G401.6 (cell line): ENCODE data around the gene SYNE1.
"Not testable (repeated sequence)": the region's sequence is repeated elsewhere in the genome, so short reads cannot be mapped to it uniquely, and the experiment has no call there.

ENCODE experiments used
- FAIRE-seq: peaks from 2 replicates; lab custom pipeline; 2012; peaks lifted over from hg19 to GRCh38; lab: Jason Lieb, UNC

SYNE1 gene

DNA sequence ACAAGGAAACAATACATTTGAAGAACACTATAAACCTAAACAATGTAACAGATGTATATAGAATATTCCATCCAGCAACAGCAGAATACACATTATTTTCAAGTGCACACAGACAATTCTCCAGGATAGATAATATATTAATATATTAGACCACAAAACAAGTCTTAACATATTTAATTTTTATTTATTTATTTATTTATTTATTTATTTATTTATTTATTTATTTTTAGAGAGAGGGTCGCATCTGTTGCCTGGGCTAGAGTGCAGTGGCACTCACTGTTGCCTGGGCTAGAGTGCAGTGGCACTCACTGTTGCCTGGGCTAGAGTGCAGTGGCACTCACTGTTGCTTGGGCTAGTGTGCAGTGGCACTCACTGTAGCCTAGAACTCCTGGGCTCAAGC lies 78.4 kb downstream of the SYNE1 start:
- FAIRE-seq: not testable (repeated sequence)

DNA sequence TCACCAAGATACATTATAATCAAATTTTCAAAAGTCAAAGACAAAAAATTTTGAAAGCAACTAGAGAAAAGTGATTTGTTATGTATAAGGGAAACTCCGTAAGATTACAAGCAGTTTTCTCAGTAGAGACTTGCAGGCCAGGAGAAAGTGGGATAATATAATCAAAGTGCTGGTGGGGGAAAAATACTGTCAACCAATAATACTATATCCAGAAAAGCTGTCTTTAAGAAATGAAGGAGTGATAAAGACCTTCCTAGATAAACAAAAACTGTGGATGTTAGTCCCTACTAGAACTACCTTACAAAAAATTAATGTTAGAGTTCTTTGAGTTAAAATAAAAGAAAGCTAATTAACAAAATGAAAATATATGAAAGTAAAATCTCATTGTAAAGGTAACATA lies 79.7 kb downstream of the SYNE1 start:
- FAIRE-seq: no peak

DNA sequence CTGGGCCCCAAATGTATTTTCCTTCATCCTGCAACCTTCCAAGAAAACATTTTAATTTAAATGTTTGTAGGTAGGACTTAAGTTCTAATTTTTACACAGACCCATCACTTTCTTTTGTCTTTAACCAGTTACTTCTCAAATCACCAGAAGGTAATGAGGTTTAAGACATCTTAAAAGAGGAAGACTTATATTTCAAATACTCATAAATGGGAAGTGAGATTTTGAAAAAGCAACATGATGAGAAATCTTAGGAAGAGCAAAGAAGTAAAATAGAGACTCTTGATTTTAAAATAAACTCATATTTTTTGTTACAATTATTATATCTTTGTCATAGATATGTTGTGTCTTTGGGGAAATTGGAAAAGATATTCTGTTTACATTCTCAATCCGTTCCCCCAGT lies 82.3 kb downstream of the SYNE1 start:
- FAIRE-seq: no peak

DNA sequence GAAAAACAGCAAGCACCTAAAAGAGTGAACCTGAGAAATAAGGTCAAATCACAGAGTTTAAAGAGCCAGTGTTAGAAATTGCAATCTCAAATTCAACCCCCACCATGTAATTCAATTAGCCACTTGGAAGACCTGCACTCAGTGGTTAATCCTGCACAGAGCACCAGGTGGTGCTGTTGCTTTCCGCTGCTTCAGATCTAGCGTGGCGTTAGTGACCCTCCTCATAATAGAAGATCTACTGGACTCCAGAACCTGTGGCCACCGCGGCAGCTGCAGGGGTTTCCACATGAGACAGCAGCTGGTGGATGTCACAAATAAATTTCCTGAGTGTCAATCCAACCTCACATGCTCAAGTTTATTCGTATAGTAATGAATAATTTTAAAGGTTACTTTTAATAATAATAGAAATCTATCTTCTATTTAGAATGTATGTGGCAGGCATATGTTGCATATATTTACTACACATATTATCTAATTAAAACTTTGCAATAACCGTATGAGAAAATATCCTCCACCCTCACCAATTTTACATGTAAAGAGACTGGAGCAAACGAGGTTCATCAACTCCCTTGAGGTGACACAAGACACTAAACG lies 84.4 kb downstream of the SYNE1 start:
- FAIRE-seq: no peak

DNA sequence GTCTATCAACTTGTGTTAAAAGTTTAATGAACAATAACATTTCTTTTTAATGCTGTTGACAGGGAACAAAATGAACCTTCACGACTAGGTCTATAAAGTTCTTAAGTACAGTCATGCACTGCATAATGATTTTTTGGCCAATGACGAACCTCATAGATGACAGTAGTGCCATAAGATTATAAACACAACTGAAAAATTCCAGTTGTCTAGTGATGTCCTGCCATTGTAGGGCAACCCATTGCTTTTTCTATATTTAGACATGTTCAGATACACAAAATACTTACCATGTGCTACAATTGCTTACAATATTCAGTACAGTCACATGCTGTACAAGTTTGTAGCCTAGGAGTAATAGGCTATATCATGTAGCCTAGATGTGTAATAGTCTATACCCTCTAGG lies 93.6 kb downstream of the SYNE1 start:
- no peak for FAIRE-seq

DNA sequence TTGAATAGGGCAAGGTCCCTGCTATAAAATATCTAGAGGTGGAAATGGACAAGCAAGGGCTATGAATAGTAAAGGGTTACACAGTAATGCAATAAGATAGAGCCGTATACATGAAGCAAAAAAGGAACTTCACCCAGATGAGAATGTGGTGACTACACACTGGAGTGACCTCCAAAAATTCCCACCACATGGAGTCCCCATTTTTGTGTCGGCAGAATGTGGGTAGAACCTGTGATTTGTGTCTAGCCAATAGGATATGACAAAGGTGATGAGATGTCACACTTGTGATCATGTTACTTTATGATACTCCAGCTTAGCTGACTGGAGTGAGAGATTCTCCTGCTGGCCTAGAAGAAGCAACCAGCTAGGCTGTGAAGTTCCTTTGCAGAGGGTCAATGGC lies 96.8 kb downstream of the SYNE1 start:
- no peak for FAIRE-seq

DNA sequence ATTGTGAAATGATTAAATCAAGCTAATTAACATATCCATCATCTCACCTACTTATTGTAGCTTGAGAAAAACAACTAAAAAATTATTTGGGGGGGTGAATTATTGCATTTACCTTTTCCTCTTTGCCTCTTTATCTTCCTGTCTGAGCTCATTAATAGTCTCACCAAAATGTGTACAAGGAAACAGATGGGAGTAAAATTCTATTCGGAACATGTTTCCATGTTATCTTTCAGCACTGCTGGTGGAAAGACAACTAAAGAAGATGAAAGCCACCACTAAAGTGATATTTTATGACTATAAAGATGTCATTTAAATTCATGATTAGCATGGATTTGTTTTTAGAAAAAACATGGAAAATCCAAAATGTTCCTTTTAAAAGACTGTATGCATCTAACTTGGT lies 102.6 kb downstream of the SYNE1 start:
- no peak for FAIRE-seq

DNA sequence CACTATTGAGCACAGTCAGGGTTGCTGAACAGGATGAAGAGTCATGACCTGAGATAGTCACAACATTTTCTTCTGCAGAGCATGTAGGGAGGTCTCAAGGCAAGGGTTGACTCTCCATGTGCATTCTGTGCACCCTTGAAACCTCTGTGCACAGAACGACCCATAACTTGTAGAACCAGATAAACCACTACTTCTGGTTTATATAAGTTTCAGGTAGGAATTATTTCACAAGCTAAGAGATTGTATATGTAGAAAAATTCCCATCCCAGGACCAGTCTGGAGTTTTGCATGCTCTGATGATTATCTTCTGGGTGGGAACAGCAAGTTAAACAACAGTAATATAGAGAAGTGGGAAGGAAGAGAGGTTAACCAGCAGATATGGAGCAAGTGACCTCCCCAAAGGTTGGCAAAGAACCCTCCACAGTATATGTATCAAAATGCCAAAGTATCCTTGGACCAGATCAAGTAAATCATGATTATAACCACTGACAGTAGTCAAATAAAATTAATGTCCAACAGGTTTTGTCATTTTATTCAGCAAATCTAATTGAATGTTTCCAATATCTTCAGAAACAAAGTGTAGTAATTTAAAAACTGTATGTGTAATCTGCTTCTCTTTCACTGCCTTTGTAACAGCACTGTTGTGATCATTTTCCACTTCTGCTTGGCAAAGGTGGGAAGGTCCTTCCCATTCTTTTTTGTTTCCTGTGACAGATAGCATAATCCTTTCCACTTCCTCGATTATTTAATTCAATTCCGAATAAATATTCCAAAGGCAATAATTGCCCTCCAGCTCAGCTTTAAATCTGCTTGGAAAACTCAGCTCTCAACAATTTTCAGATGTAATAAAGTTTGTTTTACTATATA lies 104.4 kb downstream of the SYNE1 start:
- no peak for FAIRE-seq

DNA sequence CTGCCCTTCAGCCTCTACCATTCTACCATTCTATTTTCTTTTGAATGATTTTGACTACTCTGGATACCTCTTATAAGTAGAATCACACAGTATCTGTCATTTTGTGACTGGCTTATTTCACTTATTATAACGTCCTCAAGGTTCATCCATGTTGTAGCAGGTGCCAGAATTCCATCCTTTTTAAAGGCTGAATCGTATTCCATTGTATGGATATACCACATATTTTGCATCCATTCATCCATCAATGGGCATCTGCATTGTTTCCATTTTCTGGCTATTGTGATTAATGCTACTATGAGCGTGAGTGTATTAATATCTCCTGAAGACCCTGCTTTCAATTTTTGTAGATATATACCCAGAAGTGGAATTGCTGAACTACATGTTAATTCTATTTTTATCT lies 105.5 kb downstream of the SYNE1 start:
- FAIRE-seq: no peak

DNA sequence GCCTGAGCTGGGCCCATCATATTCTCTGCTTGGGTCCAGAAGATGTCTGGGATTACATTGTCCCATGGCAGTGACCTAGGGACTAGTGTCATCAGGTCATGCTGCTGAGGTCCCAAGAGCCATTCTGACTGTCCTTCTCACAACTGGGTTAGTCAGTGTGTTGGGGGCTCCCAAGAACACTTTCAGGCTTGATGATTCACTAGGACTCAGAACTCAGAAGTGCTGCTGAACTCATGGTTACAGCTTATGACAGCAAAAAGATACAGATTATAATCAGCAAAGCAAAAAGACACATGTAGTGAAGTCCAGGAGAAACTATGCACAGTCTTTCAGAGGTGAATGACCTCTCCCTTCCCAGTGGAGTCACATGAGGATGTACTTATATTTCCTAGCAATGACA lies 107.8 kb downstream of the SYNE1 start:
- no peak for FAIRE-seq

DNA sequence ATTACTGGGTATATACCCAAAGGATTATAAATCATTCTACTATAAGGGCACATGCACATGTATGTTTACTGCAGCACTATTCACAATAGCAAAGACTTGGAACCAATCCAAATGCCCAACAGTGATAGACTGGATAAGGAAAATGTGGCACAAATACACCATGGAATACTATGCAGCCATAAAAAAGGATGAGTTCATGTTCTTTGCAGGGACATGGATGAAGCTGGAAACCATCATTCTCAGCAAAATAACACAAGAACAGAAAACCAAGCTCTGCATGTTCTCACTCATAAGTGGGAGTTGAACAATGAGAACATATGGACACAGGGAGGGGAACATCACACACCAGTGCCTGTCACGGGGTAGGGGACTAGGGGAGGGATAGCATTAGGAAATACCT lies 123.0 kb downstream of the SYNE1 start:
- not testable (repeated sequence) for FAIRE-seq

DNA sequence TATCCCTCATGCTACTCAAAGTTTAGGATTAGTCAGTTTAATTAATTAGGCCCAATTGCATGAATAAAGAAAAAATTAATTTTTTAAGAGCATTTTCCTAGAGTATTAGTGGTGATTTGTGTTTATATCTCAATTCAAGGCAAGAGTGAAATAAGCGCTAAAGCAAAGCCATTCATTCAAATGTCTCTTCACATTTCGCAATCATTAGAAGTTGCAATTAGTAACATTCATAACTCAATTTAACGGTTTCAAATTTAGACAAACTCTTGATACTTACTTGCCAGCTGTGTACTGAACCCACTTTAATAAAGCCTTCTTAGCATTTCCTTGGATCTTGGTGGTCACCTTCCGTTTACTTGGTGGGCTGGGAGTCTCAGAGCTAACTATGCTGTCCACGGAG lies 127.2 kb downstream of the SYNE1 start:
- no peak for FAIRE-seq

DNA sequence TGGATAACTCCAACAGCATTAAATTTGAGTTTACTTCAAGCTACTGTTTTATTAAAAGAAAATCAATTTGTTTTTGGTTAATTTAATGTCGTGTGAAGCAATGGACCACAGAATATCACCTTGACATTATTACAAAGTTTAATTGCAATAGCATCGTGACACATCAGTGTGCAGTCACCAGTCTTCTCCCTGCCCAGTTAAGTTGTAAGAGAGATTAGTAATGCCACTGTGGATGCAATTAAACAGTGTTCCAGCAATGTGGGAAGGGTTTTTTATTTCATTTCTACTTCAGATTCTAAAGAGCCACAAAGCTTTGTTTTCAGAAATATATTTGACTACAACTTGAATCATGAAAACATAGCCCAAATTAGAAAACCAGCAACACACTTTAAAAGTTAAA lies 128.7 kb downstream of the SYNE1 start:
- FAIRE-seq: no peak

DNA sequence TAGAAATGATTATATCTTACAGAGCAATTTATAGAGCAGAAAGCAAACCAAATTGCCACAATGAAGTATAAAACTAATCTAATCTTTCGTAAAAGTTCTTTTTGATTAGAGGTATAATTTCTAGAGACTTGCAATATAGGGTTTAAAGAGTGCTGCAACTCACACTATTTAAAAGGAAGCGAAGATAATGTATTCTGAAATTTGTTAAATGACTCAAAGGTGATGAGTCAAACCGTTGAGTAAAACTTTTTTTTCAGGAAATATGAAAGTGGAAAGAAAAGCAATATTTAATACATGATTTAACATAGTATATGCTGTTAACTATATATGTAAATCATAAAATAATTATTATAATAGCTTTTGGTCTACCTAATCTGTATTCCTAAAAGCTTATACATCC lies 133.6 kb downstream of the SYNE1 start:
- FAIRE-seq: no peak

DNA sequence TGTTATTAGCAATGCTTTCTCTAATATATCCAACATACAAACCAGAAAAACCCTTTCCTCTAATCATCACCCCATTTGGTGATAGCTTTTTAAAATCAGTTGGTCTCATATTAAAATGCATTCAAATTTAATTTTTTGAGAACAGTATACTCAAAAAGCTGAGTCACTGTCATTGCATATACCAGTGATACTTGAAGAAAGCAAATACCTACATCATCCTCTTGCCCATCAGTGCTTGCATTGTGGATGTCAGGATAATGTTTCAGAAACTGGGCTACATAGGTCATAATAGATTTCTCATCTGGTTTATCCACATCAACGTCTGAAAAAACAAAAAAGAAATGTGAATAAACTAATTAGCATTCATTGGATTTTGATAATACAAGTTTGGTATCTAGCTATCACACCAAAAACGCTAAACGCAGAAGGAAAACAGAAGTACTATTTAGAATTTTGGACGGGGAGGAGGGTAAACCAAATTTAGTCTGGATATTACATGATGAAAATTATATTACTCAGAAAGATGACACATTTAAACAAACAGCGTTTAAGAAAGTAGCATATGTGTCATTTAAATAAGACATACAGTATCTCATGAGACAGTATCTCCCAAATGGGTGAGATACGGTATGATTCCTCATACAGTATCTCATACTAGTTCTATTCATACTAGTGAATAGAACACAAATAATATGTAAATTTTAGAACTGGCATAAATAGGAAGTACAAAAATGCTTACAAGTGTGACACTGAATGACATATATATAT lies 134.6 kb downstream of the SYNE1 start:
- FAIRE-seq: no peak

DNA sequence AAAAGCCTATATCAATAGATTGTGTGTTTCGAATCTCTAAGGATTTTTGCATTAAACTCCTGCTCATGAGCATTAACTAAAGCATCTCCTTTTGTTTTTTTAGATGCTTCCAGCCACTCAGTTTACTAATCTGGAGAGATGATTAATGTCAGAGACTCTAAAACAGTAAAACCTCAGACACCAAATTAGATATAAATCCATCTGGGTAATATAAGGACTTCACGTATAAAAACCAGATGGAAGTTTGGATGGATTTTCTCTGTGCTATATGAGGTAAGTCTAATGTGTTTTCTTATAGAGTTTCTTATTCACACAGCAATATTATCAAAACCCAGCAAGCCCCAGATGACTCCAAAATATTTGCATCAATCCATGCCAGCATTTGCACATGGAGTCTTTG lies 137.2 kb downstream of the SYNE1 start:
- no peak for FAIRE-seq

DNA sequence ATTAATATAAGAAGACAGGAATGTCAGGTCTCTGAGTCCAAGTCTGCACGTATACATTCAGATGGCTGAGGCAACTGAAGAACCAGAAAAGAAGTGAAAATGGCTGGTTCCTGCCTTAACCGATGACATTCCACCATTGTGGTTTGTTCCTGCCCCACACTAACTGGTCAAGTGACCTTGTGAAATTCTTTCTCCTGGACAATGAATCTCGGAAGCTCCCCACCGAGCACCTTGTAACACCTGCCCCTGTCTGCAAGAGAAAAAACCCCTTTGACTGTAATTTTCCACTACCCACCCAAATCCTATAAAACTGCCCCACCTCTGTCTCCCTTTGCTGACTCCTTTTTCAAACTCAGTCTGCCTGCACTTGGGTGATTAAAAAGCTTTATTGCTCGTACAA lies 140.4 kb downstream of the SYNE1 start:
- no peak for FAIRE-seq

DNA sequence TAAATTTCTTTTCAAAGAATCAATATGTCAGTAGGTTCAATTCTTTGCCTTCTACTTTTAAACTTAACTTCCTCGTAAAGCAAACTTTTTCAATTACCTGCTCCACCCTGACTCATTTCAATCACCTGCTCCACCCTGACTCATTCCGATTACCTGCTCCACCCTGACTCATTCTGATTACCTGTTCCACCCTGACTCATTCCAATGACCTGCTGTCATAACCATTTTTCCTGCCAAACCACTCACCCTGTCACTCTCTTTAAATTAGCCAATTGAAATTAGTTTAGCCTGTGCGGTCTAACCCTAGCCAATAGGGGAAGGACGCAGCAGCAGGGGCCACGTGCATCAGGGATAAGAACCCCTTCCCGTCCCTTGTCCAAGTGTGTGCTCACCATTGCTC lies 141.7 kb downstream of the SYNE1 start:
- FAIRE-seq: not testable (repeated sequence)

DNA sequence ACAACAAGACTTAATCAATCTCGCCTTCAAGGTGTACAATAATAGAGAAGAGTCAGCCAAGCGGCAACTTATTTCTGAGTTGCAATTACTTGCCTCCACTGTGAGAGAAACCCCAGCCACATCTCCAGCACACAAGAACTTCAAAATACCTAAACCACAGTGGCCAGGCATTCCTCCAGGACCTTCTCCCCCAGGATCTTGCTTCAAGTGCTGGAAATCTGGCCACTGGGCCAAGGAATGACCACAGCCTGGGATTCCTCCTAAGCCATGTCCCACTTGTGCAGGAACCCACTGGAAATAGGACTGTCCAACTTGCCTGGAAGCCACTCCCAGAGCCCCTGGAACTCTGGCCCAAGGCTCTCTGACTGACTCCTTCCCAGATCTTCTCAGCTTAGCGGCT lies 144.9 kb downstream of the SYNE1 start:
- FAIRE-seq: not testable (repeated sequence)

DNA sequence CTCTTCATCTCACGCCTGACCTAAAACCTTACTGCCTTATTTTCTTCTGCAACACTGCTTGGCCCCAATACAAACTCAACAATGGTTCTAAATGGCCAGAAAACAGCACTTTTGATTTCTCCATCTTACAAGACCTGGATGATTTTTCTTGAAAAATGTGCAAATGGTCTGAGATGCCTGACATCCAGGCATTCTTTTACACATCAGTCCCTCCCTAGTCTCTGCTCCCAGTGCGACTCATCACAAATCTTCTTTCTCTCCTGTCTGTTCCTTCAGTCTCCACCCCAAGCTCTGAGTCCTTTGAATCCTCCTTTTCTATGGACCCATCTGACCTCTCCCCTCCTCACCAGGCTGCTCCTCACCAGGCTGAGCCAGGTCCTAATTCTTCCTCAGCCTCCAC lies 145.7 kb downstream of the SYNE1 start:
- not testable (repeated sequence) for FAIRE-seq

DNA sequence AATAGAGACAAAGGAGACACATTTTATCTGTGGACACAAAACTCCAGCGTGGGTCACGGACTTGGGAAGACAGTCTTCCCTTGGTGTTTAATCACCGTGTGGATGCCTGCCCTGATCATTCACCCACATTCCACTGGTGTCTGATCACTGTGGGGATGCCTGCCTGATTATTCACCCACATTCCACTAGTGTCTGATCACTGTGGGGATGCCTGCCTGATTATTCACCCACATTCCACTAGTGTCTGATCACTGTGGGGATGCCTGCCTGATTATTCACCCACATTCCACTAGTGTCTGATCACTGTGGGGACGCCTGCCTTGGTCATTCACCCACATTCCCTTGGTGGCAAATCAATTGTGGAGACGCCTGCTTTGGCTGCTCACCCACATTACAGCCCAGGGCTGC lies 146.2 kb downstream of the SYNE1 start:
- FAIRE-seq: not testable (repeated sequence)

DNA sequence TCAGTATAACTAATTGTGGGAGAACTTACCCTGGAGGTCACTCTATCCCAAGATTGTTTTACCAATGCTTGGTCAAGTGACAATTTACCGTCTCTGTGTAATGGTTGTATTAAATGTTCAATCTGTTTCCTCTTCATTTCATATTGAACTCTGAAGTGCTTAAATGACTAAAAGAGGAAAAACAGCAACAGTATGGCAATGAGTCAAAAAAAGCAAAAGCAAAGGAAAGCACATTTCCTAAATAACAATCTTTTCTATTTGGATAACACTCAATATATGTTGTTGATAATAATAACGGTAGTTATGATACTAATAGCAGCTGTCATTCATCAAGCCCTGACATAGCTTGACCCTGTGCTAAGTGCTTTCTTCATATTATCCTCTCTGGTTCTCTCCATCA lies 152.4 kb downstream of the SYNE1 start:
- FAIRE-seq: no peak

DNA sequence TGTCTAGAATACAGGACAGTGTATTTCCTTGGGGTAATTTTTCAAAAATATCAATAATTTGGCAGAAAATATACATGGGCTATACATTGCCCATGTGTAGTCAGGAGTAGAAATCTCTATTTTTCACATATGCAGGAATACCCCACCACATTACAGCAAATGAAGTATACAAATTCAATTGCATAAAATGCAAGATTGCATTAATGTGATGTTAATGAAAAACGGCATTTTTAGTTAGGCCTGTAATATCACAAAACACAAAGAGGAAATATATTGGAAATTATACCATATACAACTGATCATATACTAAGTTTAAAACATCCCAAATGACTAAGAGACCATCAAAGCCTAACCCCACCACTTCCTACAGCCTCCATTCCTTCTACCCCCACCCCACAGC lies 154.9 kb downstream of the SYNE1 start:
- no peak for FAIRE-seq
